ENCODE data around the gene TPR. TPM values are rescaled to one million over a fixed set of nuclear protein-coding genes. Genes with fewer than 3 reads are reported as not detected.

Gene TPR
- total RNA-seq, 3 donors from 2014 or later (not counting 1 experiment from before 2014, with no cell fraction given): 96.8 to 137 (median 116) TPM

Other genes starting within 250 kb of the TPR start
- not detected for gene PRG4, start 79.0 kb downstream of the TPR start, total RNA-seq
- 10 to 100 TPM; 20.3 to 24.4 (median 21.0) TPM for gene ODR4, start 585 bp upstream of the TPR start, total RNA-seq
- not detected for gene PDC, start 85.9 kb upstream of the TPR start, total RNA-seq

Data from natural killer cell (primary cell).